SK-N-SH (cell line): ENCODE measurements around the gene FRAS1.

Experiments
- GABPA ChIP-seq: IDR thresholded peaks from 2 replicates; pipeline ENCODE4 v1.4.0; 2012; ENCODE audit warnings: low read depth, mild to moderate bottlenecking
- MXI1 ChIP-seq: IDR thresholded peaks from 2 replicates; pipeline ENCODE4 v1.6.1; 2012; ENCODE audit warnings: mild to moderate bottlenecking, low read depth, low read length, improper control_type of control experiment
- RCOR1 ChIP-seq: fragments of 150-350 bp; IDR thresholded peaks from 2 replicates; pipeline ENCODE4 v1.6.1; 2017; ENCODE audit warnings: antibody characterized with exemption, low read length
- SIN3A ChIP-seq: IDR thresholded peaks from 2 replicates; pipeline ENCODE4 v1.6.1; 2012; ENCODE audit warnings: low read depth, mild to moderate bottlenecking, low read length, moderate library complexity, borderline replicate concordance
- TF ChIP-seq, protein P1 (sequence below): fragments of 200-600 bp; sonication (generic); IDR thresholded peaks from 2 replicates; pipeline ENCODE4 v1.6.1; 2017; ENCODE audit warnings: antibody characterized with exemption, mild to moderate bottlenecking, moderate library complexity

DNA sequence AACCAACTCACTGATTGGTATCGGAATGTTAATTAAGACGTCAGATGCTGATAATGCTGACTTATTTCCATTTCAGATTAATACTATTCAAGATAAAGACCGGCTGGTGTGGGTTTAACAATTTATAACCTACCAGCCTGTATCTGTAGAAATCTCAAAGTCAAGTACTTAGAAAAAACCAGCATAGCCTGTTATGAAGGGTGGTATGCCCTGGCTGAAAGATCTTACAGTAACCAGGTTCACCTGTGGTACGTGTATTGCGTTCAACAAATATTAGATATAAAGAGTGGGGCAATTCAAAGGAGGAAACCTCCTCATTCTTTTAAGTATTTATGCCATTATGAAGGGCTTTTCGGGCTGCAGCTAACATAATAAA lies 253.6 kb downstream of the FRAS1 start:
- TF ChIP-seq, protein P1, sequence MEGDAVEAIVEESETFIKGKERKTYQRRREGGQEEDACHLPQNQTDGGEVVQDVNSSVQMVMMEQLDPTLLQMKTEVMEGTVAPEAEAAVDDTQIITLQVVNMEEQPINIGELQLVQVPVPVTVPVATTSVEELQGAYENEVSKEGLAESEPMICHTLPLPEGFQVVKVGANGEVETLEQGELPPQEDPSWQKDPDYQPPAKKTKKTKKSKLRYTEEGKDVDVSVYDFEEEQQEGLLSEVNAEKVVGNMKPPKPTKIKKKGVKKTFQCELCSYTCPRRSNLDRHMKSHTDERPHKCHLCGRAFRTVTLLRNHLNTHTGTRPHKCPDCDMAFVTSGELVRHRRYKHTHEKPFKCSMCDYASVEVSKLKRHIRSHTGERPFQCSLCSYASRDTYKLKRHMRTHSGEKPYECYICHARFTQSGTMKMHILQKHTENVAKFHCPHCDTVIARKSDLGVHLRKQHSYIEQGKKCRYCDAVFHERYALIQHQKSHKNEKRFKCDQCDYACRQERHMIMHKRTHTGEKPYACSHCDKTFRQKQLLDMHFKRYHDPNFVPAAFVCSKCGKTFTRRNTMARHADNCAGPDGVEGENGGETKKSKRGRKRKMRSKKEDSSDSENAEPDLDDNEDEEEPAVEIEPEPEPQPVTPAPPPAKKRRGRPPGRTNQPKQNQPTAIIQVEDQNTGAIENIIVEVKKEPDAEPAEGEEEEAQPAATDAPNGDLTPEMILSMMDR, result no peak
- no peak for TF ChIP-seq RCOR1
- no peak for TF ChIP-seq SIN3A
- TF ChIP-seq GABPA, result no peak
- no peak for TF ChIP-seq MXI1
